Ramos (cell line): ENCODE measurements around the gene WWP2.
"Not testable (repeated sequence)": the region's sequence is repeated elsewhere in the genome, so short reads cannot be mapped to it uniquely, and the experiment has no call there.

Source experiments
- in situ Hi-C: fragments of 300-500 bp; cut with MboI; formaldehyde crosslinking; loops from one replicate; pipeline ENCODE4 v1.14.3; 2022; ENCODE audit warnings: low sequenced_read_pairs; ENCODE audit not compliant: unreplicated experiment

Gene WWP2

GRCh38 chr16:69744363-69745231 lies 17.5 kb upstream of the WWP2 start:
- in situ Hi-C loops: no loop called here

GRCh38 chr16:69745232-69745612 lies 16.9 kb upstream of the WWP2 start:
- in situ Hi-C loops: no loop called here

GRCh38 chr16:69745959-69746358 lies 16.2 kb upstream of the WWP2 start:
- in situ Hi-C loops: no loop called here

- in situ Hi-C loops: no loop called here
These were observed 15.0 kb upstream of the WWP2 start for GRCh38 chr16:69747115-69747514.

GRCh38 chr16:69748694-69749345 lies 13.3 kb upstream of the WWP2 start:
- in situ Hi-C loops: no loop called here

GRCh38 chr16:69754143-69754468 lies 8.0 kb upstream of the WWP2 start:
- in situ Hi-C loops: no loop called here

- in situ Hi-C loops: no loop called here
These were observed 7.4 kb upstream of the WWP2 start, which contains the start of gene NOB1 for GRCh38 chr16:69754469-69755310. NOB1 (minus strand) TSS chr16:69754926; CDS start chr16:69754910, 16 bp downstream.

GRCh38 chr16:69756705-69757104 lies 5.4 kb upstream of the WWP2 start:
- in situ Hi-C loops: no loop called here

- in situ Hi-C loops: not testable (repeated sequence)
These were observed 4.8 kb upstream of the WWP2 start for GRCh38 chr16:69757375-69757774.

GRCh38 chr16:69762814-69763598 lies 874 bp downstream of the WWP2 start:
- in situ Hi-C loops: no loop called here

GRCh38 chr16:69763599-69763942 lies 1.4 kb downstream of the WWP2 start:
- in situ Hi-C loops: no loop called here

- in situ Hi-C loops: no loop called here
These were observed 5.5 kb downstream of the WWP2 start for GRCh38 chr16:69767459-69768229.

- in situ Hi-C loops: no loop called here
These were observed 6.5 kb downstream of the WWP2 start for GRCh38 chr16:69768666-69769065.

GRCh38 chr16:69769404-69769803 lies 7.3 kb downstream of the WWP2 start:
- in situ Hi-C loops: no loop called here

GRCh38 chr16:69771651-69771967 lies 9.5 kb downstream of the WWP2 start:
- in situ Hi-C loops: no loop called here

GRCh38 chr16:69773260-69773947 lies 11.3 kb downstream of the WWP2 start:
- in situ Hi-C loops: no loop called here

GRCh38 chr16:69775563-69775962 lies 13.4 kb downstream of the WWP2 start:
- in situ Hi-C loops: no loop called here

- in situ Hi-C loops: no loop called here
These were observed 17.6 kb downstream of the WWP2 start for GRCh38 chr16:69779724-69780123.

GRCh38 chr16:69781118-69781517 lies 19.0 kb downstream of the WWP2 start:
- in situ Hi-C loops: no loop called here
